SK-N-SH treated with all-trans-retinoic acid at 6 μM for 48 hours (cell line): ENCODE measurements around the gene ABCA3.

ENCODE experiments used
- CSDC2 ChIP-seq: fragments of 250-450 bp; sonication (Bioruptor Pico); IDR thresholded peaks from 2 replicates; pipeline ENCODE4 v1.5.0; 2020; ENCODE audit warnings: mild to moderate bottlenecking, moderate library complexity
- ESRRG ChIP-seq: fragments of 250-450 bp; sonication (Bioruptor Pico); IDR thresholded peaks from 2 replicates; pipeline ENCODE4 v1.6.1; 2021; ENCODE audit warnings: mild to moderate bottlenecking
- OSR1 ChIP-seq: fragments of 250-450 bp; sonication (Bioruptor Pico); IDR thresholded peaks from 2 replicates; pipeline ENCODE4 v1.8.0; 2022; ENCODE audit warnings: moderate library complexity, mild to moderate bottlenecking, inconsistent platforms
- RARB ChIP-seq: fragments of 250-450 bp; sonication (Bioruptor Pico); IDR thresholded peaks from 2 replicates; pipeline ENCODE4 v1.8.0; 2021; ENCODE audit warnings: mild to moderate bottlenecking, moderate library complexity
- SNAI2 ChIP-seq: fragments of 250-450 bp; sonication (Bioruptor Pico); IDR thresholded peaks from 2 replicates; pipeline ENCODE4 v1.5.0; 2020; ENCODE audit warnings: mild to moderate bottlenecking, moderate library complexity
- TOX ChIP-seq: fragments of 250-450 bp; sonication (Bioruptor Pico); IDR thresholded peaks from 2 replicates; pipeline ENCODE4 v1.8.0; 2021; ENCODE audit warnings: mild to moderate bottlenecking, moderate library complexity, borderline replicate concordance
- ZFP3 ChIP-seq: fragments of 250-450 bp; sonication (Bioruptor Pico); IDR thresholded peaks from 2 replicates; pipeline ENCODE4 v1.5.0; 2020; ENCODE audit warnings: mild to moderate bottlenecking, moderate library complexity
- ZFP30 ChIP-seq: fragments of 450-650 bp; formaldehyde crosslinking; IDR thresholded peaks from 2 replicates; pipeline ENCODE4 v1.5.0; 2022; ENCODE audit warnings: mild to moderate bottlenecking, moderate library complexity
- ZNF70 ChIP-seq: fragments of 450-650 bp; formaldehyde crosslinking; IDR thresholded peaks from 2 replicates; pipeline ENCODE4 v1.5.0; 2020; ENCODE audit warnings: mild to moderate bottlenecking, moderate library complexity
- ZNF8 ChIP-seq: fragments of 450-650 bp; formaldehyde crosslinking; IDR thresholded peaks from 2 replicates; pipeline ENCODE4 v1.5.0; 2020; ENCODE audit warnings: mild to moderate bottlenecking, moderate library complexity
- TF ChIP-seq, protein P1 (sequence below): fragments of 250-450 bp; sonication (Bioruptor Pico); IDR thresholded peaks from 2 replicates; pipeline ENCODE4 v1.5.1; 2020; ENCODE audit warnings: low read depth, mild to moderate bottlenecking, moderate library complexity
- TF ChIP-seq, protein P2 (sequence below): fragments of 250-450 bp; sonication (Bioruptor Pico); IDR thresholded peaks from 2 replicates; pipeline ENCODE4 v1.8.0; 2020; ENCODE audit warnings: mild to moderate bottlenecking, moderate library complexity, borderline replicate concordance
- TF ChIP-seq, protein P3 (sequence below): fragments of 250-450 bp; sonication (Bioruptor Pico); IDR thresholded peaks from 2 replicates; pipeline ENCODE4 v1.5.0; 2020; ENCODE audit warnings: mild to moderate bottlenecking, moderate library complexity

DNA sequence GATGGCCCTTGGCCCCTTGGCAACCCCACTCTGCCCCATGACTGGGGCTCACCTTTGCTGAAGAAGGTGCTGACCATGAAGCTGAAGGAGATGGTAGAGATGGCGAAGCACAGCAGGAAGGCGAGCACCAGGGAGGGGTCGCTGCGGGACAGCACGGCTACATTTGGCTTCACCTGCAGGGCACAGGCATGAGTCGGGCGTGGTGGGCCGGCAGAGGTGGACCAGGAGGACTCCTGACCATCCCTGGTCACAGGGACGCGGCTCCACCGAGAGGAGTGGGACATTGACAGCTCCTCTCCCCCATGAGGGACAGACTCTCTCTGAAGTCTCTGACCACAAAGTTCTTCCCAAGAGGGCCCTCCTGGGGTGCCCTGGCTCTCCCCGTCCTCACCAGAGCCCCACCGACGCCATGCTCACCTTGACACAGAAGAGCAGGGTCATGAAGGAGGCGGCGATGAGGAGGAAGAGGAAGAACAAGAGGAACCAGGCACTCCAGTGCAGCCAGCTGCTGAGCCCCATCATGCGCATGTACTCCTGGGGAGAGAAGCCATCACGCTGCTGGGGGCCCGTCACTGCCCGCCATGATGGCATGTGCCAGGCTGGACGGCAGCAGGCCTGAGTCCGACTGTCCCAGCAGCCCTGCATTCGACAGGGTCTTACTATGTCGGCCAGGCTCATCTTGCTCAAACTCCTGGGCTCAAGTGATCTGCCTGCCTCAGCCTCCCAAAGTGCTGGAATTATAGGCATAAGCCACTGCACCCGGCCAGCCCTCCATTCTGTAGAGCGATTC lies 23.1 kb downstream of the ABCA3 start:
- TF ChIP-seq OSR1 (CRISPR knock-in tag) (no peak), TOX (no peak), ZNF70 (no peak), CSDC2 (CRISPR knock-in tag) (no peak), SNAI2 (CRISPR knock-in tag) (no peak), ESRRG (no peak), ZFP30 (CRISPR knock-in tag) (no peak), RARB (CRISPR knock-in tag) (no peak), ZNF8 (CRISPR knock-in tag) (no peak), ZFP3 (no peak)
- TF ChIP-seq, protein P1, sequence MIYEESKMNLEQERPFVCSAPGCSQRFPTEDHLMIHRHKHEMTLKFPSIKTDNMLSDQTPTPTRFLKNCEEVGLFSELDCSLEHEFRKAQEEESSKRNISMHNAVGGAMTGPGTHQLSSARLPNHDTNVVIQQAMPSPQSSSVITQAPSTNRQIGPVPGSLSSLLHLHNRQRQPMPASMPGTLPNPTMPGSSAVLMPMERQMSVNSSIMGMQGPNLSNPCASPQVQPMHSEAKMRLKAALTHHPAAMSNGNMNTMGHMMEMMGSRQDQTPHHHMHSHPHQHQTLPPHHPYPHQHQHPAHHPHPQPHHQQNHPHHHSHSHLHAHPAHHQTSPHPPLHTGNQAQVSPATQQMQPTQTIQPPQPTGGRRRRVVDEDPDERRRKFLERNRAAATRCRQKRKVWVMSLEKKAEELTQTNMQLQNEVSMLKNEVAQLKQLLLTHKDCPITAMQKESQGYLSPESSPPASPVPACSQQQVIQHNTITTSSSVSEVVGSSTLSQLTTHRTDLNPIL: no peak
- TF ChIP-seq, protein P2, sequence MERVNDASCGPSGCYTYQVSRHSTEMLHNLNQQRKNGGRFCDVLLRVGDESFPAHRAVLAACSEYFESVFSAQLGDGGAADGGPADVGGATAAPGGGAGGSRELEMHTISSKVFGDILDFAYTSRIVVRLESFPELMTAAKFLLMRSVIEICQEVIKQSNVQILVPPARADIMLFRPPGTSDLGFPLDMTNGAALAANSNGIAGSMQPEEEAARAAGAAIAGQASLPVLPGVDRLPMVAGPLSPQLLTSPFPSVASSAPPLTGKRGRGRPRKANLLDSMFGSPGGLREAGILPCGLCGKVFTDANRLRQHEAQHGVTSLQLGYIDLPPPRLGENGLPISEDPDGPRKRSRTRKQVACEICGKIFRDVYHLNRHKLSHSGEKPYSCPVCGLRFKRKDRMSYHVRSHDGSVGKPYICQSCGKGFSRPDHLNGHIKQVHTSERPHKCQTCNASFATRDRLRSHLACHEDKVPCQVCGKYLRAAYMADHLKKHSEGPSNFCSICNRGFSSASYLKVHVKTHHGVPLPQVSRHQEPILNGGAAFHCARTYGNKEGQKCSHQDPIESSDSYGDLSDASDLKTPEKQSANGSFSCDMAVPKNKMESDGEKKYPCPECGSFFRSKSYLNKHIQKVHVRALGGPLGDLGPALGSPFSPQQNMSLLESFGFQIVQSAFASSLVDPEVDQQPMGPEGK (CRISPR knock-in tag): no peak
- TF ChIP-seq, protein P3, sequence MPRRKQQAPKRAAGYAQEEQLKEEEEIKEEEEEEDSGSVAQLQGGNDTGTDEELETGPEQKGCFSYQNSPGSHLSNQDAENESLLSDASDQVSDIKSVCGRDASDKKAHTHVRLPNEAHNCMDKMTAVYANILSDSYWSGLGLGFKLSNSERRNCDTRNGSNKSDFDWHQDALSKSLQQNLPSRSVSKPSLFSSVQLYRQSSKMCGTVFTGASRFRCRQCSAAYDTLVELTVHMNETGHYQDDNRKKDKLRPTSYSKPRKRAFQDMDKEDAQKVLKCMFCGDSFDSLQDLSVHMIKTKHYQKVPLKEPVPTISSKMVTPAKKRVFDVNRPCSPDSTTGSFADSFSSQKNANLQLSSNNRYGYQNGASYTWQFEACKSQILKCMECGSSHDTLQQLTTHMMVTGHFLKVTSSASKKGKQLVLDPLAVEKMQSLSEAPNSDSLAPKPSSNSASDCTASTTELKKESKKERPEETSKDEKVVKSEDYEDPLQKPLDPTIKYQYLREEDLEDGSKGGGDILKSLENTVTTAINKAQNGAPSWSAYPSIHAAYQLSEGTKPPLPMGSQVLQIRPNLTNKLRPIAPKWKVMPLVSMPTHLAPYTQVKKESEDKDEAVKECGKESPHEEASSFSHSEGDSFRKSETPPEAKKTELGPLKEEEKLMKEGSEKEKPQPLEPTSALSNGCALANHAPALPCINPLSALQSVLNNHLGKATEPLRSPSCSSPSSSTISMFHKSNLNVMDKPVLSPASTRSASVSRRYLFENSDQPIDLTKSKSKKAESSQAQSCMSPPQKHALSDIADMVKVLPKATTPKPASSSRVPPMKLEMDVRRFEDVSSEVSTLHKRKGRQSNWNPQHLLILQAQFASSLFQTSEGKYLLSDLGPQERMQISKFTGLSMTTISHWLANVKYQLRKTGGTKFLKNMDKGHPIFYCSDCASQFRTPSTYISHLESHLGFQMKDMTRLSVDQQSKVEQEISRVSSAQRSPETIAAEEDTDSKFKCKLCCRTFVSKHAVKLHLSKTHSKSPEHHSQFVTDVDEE (CRISPR knock-in tag): no peak
